A673 (cell line): Measurements from ENCODE around the gene RAB22A.

Source experiments
- CTCF ChIP-seq: fragments of 300-800, 200-600 bp; sonication (generic); conservative IDR thresholded peaks from 2 replicates; pipeline ENCODE4 v1.5.1; 2017; ENCODE audit warnings: low read depth, mild to moderate bottlenecking, antibody characterized with exemption, low read length, moderate library complexity, mixed read lengths
- EZH2 ChIP-seq: fragments of 200-600 bp; sonication (generic); IDR thresholded peaks from 2 replicates; pipeline ENCODE4 v1.6.1; 2017; ENCODE audit warnings: borderline replicate concordance, low read depth, mild to moderate bottlenecking, mixed read lengths, antibody characterized with exemption, low read length; ENCODE audit not compliant: poor library complexity, severe bottlenecking

GRCh38 chr20:58274384-58274783, 35.1 kb upstream of the RAB22A start:
- no peak for TF ChIP-seq CTCF
- no peak for TF ChIP-seq EZH2
